Activated CD4-positive, CD25-positive, alpha-beta regulatory T cell treated with anti-CD3 and anti-CD28 coated beads, Interleukin-2, amount 50 U/mL, for 16 hours (primary cell): ENCODE measurements around the gene ZC3H18.
A peak's percentile ranks its signal among the peaks of the same experiment; 100 is the strongest.
"Not testable (repeated sequence)": the region's sequence is repeated elsewhere in the genome, so short reads cannot be mapped to it uniquely, and the experiment has no call there.

Experiments
- DNase-seq: peaks from one replicate; pipeline ENCODE4 v3.0.0-alpha.2; 2020; ENCODE audit warnings: low read depth, low spot score

Gene ZC3H18

DNA sequence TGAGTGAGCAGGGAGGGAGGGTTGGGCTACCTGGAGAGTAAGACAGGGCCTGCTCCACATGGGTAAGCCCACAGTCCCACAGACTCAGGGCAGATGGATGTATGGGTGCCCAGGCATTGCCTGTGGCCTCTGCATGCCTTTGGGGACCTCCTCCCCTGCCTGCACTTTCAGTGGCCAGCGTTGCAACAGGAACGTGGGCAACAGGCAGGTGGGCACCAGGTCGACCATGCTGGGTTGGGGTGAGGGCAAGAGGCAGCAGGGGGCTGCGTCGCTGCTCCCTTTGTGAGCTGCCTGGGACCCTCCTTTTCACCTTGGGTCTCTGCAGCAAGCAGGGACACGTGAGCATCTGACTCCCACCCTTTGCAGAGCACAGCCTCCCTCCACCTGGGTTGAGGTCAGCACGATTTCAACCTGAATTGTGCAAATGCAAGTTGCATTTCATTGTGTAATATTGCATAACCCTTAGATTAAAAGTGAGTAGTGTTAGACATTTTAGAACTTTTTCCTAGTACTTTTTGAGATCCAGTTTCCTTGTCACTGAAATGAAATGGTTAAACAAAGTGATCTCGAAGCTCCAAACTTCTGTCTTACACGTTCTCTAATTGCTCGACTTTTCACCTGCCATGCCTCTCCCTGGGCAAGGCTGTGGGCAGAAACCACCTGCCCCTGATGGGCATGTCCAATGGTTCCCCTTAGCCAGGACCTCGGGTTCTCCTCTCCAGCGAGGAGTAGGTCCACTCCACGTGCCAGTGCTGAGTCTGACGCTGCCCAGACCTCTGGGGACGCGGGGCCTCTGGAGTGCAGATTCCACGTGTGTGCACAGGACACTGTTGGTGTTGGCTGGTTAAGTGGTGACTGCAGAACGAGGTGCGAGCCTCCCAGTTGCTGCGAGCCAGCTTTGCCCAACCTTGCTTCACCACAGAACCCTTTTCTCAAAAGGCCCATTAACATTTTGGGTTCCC, 35.3 kb downstream of the ZC3H18 start:
- no peak for DNase-seq

DNA sequence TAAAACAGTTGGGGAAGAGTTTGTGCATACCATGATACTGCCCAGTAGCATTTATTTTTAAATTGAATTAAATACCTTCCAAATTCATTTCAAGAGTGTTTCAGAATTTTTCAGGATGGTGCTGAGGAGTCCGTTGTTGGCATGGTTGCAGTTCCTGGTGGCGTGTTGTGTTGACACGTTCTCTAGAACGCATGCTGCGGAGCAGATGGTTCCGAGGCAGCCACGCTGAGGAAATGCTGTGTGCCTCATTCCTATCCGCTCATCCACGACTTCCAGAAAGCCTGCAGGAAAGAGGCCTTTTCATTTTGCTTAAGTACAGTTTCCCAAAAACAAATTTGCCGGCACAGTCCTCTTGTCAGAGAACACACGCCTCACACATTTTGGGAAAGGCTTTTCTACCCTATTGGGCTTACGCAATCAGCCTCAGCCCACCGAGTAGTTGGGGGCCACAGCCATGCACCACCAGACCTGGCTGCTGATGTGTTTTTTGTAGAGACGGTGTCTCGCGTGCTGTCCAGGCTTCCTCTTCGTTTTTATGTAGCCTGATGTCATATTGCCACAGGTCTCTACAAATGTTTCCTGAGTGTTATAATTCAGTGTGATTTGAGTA, 36.0 kb downstream of the ZC3H18 start:
- DNase-seq = no peak

DNA sequence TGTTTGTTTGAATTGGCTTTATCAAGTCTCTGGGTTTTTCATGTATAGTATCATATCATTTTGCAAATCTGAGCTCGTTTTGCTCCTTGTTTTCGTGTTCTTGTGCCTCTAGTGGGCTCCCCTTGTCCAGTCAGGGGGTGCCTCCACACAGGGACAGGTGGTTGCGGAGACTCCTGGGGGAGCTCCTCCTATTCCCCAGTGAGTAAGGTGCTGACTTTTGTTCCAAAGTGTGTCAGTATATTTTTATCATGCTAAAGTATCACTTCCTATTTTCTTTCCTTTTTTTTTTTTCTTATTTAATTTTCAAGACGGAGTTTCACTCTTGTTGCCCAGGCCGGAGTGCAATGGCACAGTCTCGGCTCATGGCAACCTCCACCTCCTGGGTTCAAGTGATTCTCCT, 37.9 kb downstream of the ZC3H18 start:
- DNase-seq = no peak

DNA sequence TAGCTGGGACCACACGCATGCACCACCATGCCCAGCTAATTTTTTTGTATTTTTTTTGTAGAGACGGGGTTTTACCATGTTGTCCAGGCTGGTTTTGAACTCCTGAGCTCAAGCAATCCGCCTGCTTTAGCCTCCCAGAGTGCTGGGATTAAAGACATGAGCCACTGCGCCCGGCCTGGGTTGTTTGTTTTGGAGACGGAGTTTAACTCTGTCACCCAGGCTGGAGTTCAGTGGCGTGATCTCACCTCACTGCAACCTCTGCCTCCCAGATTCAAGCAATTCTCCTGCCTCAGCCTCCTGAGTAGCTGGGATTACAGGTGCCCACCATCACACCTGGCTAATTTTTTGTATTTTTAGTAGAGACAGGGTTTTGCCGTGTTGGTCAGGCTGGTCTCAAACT, 39.2 kb downstream of the ZC3H18 start:
- DNase-seq = not testable (repeated sequence)

DNA sequence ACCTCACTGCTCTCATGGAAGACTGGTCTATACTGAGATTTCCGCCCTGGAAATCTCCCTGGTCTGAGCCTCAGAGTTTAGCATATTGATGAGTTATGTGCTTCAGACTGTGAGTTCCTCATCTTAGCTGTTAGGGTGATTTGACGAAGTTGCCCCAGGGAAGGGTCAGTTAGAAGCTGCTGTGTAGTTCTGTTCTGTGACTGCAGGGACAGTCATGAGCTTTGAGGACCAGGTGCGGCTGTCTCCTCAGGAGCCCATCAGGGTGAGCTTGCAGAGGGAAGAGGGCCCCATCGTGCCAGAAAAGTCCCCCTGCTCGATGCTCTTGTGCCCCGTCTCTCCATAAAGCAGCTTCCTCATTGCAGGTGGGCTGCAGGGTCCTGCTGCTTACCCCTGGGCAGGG, 39.9 kb downstream of the ZC3H18 start:
- no peak for DNase-seq

DNA sequence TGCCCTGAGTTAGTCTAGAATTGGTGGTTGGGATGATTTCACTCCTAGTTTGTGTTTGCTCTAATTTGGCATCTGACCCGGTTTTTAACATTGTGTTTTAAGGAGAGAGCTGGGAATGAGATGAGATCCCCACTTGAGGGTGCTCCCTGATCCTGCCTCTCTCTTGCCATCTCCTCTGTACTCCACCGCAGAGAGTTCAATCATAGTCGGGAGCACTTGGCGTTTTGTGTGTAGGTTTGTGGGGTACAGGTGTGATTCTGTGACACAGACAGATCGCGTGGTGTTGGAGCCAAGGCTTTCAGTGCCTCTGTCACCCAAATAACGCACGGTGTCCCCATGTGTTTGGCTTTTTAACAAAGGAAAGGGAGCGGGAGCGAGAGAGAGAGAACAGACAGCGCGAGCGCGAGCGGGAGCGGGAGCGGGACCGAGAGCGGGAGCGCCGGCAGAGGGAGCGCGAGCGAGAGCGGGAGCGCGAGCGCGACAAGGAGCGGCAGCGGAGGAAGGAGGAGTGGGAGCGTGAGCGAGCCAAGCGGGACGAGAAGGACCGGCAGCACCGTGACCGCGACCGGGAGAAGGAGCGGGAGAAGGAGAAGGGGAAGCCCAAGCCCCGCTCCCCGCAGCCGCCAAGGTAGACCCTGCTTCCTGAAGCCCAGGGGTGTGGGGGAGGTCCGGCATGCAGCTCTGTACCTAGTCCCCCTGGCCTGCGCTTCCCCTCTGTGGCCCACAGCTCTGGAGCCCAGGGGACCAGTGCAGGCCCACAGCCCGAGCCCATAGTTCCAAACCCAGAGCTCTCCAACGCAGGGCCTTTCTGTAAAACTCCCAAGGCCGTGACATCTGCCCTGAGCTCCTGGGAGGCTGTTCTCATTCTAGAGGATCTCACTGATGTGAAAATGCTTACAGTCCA, 41.0 kb downstream of the ZC3H18 start:
- DNase-seq = no peak

DNA sequence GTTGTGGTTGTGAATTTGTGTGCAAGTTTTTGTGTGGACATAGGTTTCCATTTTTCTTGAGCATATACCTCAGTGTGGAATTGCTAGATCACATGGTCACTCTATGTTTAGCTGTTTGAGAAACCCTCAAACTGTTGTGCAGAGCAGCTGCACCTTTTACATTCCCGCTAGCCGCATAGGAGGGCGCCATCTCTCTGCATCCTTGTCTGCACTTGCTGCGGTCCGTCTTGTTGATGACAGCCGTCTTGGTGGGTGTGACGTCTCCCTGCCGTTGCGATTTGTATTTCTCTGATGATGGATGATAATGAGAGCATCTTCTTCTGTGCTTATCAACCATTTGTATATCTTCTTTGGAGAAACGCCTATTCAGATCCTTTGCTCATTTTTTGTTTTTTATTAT, 43.1 kb downstream of the ZC3H18 start:
- DNase-seq = no peak

DNA sequence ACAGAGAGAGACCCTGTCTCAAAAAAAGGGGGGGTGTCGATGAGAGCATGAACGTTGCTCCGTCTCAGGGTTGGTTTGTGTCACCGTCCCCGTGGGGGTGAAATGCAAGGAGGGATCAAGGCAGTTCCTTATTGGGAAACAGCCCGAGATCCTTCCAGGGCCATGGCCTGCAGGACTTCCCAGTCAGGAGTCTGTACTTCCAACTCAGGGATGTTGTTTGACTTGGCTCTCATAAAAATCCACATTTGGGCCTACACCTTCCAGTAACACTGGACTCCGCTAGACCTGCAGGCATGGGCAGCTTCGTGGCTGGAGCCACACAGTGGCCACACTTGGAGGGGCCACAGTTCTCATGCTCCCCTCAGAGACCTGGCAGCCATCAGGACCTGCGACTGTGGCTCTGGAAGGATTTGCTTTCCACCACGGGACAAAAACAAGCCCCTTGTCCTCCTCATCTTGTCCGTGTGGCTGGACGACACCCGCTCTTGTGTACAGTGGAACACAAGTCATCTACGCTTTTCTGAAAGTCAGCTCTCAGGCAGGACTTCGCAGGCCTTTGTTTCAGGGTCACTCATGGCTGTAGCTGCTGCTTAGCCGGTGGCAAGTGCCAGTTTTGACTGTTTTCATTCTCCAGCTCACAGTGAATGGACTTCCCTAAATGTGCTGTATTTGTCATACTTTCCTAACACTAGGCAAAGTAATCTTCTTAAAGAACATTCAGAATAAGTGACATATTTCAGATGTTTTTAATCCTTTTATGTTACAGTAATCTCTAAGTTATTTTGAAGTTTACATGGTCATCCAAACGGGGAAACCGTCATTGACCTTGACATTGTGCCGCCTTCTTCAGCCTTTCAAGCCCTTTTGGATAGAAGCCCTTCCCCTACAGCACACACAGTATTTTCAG, 44.0 kb downstream of the ZC3H18 start:
- DNase-seq = no peak

DNA sequence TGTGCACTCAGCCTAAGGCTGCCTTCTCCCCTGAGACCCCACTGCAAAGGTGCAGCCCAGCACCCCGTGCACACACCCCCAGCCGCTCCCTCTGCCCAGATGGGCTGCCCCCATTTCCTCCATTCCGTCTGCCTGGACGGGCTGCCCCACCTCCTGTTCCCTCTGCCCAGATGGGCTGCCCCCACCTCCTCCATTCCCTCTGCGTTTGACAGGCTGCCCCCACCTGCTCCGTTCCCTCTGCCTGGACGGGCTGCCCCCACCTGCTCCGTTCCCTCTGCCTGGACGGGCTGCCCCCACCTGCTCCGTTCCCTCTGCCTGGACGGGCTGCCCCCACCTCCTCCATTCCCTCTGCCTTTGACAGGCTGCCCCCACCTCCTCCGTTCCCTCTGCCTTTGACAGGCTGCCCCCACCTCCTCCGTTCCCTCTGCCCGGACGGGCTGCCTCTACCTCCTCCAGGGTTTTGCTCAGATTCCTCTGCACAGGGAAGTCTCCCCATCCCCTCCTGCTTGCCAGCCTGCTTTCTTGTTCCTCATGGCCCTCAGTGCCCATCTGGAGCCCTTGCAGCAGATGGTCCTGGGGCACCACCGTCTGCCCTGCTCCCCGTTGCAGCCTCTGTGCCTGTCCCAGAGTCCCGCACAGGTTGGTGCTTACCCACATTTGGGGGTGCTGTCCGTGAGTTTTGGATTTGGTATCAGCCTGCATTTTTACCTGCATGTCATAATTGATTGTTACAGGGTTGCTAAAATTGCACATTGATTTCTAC, 44.8 kb downstream of the ZC3H18 start:
- no peak for DNase-seq

DNA sequence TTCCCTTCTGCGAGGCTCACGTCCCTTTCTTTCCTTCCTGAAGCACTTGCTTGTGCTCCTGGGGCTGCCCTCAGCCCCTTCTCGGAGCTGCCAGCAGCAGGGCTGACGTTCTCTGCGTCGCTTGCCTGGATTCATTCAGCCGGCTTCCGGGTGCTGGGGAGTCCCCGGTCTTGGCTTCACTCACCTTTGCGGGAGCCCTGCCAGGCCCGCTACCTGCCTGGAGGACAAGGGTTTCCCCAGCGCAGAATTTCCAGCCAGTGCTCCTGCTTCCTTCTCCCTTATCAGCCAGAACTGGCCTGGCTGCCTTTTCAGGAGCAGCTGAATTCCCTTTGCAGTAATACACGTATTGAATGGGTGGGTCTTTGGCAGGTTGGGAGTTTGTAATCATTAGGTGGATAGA, 46.1 kb downstream of the ZC3H18 start:
- no peak for DNase-seq

DNA sequence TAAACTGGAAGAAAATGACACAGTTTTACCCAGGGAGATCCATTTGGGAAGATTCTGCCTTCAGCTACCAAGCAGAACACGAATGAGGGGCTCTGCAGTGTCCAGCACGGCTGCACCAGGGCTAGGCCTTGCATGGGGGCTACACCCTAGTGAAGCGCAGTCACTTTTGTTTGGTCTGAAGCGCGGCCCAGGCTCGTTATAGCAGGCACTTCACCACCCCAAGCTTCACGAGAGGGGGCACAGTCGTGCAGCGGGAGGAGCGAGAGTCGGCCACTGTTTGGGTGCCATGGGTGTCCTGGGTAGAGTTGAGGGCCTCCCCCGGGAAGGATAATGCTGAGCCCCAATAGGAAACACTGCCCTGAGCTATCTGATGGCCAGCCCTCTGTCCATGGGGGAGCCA, 46.5 kb downstream of the ZC3H18 start:
- DNase-seq = no peak

DNA sequence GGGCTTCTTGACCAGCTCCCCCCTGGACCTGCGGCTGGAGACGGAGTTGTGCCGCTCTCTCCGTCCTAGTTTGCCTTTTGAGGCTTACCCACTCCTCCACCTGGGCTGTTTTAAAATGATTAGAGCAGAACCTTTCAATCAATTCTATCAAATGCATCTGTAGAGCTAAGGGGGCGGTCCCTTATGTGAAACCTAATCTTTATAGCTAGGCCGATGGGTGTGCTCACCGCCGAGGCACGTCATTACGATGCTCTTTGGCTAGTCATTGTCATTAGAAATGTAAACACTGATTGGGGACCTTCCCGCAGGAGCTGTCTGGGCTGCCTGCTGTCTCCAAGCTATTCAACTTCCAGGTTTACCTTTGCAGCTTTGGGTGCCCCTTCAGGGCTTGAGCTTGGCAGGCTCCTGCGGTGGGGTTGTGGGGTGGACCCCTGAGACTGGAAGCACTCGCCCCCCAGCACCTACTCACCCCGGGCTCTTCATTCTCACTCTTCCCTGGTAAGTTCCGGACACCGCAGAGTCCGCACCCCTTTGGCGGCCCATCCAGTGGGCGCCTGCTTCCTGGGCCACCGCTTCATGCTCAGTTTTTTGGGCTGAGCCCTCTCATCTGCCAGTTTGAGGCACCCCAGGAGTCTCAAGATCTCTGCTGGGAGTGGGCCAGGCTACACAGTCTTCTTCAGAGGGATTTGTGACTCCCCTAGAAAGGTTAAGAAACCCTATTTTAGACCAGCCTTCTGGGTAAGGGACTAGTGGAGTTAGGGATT, 47.2 kb downstream of the ZC3H18 start:
- DNase-seq = no peak

DNA sequence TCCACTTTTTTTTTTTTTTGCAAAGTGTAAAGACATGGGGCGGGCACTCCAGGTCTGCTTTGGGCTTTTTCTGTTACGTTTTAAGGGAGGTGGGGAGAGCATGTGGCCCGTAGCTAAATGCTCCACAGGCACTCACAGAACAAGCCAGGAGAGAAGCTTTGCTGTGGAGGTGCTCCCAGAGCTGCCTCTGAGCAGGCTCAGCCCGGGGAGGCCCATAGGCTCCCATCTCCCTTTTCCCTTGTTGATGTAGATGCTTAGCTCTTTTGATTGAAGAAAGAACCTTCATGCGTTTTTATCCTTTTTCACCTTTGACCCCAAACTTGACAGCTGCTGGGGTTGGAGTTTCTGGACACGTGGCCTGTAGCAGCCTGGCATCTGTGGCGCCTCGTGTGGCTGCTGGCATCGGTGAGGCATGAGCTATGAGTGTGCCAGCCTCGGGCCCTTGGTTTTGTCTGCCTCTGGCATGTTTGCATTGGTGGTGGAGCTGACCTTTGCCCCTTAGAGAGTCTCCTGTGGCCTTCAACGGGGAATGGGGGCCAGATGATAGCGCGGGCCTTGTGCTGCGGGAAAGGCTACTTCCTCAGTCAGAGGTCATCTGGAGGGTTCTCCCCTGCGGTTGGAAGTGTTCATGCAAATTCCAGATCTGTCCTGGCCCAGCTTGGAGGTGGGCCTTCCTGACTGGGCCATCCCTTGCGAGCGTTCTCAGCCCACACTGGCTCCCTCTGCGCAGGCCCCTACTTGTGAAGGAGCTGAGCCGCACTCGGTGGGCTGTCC, 48.2 kb downstream of the ZC3H18 start:
- DNase-seq = no peak

DNA sequence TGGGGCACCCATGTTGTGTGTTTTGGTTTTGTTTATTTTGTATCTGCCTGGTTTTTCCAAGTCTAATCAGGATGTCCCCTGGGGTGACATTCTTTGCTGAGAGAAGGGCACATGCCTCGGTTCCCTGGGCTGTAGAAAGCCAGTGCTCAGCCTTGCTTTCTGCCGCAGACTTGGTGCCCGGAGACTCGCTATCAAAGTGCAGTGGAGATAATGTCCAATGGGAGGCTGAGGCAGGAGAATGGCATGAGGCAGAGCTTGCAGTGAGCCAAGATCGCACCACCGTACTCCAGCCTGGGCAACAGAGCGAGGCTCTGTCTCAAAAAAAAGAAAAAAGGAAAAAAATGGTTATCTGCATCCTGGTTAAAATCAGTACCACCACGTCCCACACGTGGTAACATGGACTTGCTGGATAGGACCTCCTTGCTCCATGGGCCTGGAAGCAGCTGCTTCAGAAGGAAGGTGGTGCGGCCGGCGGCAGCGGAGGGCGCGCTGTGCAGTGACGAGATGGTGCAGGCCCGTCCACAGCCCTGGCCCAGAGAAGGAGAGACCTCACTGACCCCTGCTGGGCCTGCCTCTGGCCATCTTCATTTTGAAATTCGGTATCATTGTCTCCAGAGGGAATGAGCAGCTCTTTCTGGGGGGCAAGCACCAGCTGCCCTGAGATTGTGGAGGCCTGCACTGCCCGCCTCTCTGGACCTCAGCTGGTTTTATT, 48.9 kb downstream of the ZC3H18 start:
- no peak for DNase-seq

DNA sequence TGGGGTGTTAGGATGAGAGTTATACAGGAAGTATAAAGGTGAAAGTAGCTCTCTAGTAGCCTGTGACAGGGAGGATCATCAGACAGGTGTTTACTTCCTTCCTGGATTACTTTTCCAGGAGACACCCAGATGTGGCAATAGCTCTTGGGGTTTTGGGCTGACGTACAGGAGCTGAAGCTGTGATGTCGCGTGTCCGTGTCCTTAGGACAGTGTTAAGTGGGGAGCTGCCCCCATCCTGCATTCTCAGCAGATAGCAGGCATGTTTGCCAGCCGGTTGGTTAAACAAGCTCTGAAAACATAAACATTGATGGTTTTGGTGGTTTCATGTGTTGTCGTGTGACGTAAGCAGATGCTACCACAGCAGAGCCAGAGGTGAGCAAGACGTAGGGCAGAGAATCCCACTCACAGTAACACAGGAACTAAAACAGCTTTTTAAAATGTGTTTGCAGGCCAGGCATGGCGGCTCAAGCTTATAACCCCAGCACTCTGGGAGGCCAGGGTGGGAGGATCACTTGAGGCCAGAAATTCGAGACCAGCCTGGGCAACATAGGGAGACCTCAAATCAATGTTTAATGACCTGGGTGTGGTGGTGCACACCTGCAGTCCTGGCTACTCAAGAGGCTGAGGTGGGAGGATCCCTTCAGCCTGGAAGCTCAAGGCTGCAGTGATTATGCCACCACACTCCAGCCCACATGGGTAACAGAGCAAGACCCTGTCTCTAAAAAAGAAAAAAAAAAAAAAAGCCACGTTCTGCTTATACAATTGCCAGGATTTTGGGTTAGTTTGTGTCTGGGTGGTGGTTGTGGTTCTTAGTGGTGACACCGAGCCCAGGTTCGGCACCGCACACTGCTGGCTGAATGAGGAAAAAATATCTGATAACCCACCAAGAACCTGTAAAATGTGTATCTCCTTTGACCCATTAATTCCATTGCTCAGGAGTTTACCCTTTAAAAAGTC, 49.9 kb downstream of the ZC3H18 start:
- peak; percentile 57 for DNase-seq

DNA sequence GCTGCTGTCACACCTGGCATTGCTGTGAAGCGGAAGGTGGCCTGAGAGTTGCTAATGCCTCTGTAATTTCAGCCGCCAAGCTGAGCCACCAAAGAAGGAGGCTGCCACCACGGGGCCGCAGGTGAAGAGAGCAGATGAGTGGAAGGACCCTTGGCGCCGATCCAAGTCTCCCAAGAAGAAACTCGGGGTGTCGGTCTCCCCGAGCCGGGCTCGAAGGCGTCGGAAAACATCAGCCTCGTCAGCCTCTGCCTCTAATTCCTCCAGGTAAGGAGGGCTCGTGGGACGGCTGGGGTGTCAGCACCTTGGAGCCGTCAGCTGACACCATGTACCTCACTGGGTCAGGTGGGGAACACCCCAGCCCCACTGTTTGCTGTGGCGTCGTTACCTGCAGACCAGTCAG, 51.9 kb downstream of the ZC3H18 start:
- no peak for DNase-seq

DNA sequence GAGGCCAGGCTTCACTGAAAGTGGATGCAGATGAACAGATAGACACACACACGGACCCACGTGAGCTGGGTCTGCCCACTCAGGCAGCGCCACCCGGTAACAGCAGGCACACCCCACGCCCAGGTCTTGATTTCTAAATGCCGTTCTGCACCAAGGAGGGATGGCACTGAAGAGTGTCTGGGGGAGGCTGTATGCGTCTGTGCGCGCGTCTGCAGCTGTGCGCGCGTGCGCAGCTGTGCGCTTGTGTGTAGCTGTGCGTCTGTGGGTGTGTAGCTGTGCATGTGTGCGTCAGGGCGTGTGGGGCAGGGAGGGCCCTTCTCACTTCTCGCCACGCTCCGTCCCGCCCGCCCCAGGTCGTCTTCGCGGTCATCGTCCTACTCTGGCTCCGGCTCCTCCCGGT, 52.7 kb downstream of the ZC3H18 start:
- no peak for DNase-seq
